DOHH2 (cell line): Measurements from ENCODE around the gene MAN2C1.
A peak's percentile ranks its signal among the peaks of the same experiment; 100 is the strongest.

Experiments used
- H3F3A ChIP-seq: fragments of 200-600 bp; sonication (generic), shearing (Covaris generic); 2 replicates; pipeline ENCODE4 v1.6.0; 2016; ENCODE audit warnings: antibody characterized with exemption, mild to moderate bottlenecking; ENCODE audit not compliant: control insufficient read depth, insufficient read depth
- H3K27ac ChIP-seq: fragments of 200-600 bp; sonication (generic); 2 replicates; pipeline ENCODE4 v1.5.1; 2014; ENCODE audit warnings: low read depth, mild to moderate bottlenecking, low read length, moderate library complexity
- H3K27me3 ChIP-seq: fragments of 200-600 bp; sonication (generic); 2 replicates; pipeline ENCODE4 v1.6.1; 2014; ENCODE audit warnings: mild to moderate bottlenecking, low read length, mixed read lengths; ENCODE audit not compliant: control insufficient read depth
- H3K36me3 ChIP-seq: fragments of 200-600 bp; sonication (generic); 2 replicates; pipeline ENCODE4 v1.6.1; 2014; ENCODE audit warnings: mild to moderate bottlenecking, low read length, moderate library complexity, mixed read lengths; ENCODE audit not compliant: control insufficient read depth
- H3K4me1 ChIP-seq: fragments of 200-600 bp; sonication (generic); 2 replicates; pipeline ENCODE4 v1.6.1; 2014; ENCODE audit warnings: mild to moderate bottlenecking, low read length, mixed read lengths; ENCODE audit not compliant: control insufficient read depth
- H3K4me2 ChIP-seq: fragments of 200-600 bp; sonication (generic); 2 replicates; pipeline ENCODE4 v1.6.0; 2014; ENCODE audit warnings: mild to moderate bottlenecking, low read length, moderate library complexity
- H3K4me3 ChIP-seq: fragments of 200-600 bp; sonication (generic); 2 replicates; pipeline ENCODE4 v1.5.1; 2014; ENCODE audit warnings: mild to moderate bottlenecking, low read length, mixed read lengths
- H3K79me2 ChIP-seq: fragments of 200-600 bp; sonication (generic); 2 replicates; pipeline ENCODE4 v1.6.1; 2014; ENCODE audit warnings: mild to moderate bottlenecking, low read length, mixed read lengths; ENCODE audit not compliant: control insufficient read depth
- H3K9me2 ChIP-seq: fragments of 200-600 bp; sonication (generic); replicated peaks from 2 replicates; pipeline ENCODE4 v1.6.1; 2014; ENCODE audit warnings: mild to moderate bottlenecking, low read length, mixed read lengths; ENCODE audit not compliant: control insufficient read depth
- H3K9me3 ChIP-seq: fragments of 200-600 bp; sonication (generic); 2 replicates; pipeline ENCODE4 v1.6.1; 2014; ENCODE audit warnings: antibody characterized with exemption, low read length, mixed read lengths; ENCODE audit not compliant: control insufficient read depth, insufficient read depth
- H4K20me1 ChIP-seq: fragments of 200-600 bp; sonication (generic); 2 replicates; pipeline ENCODE4 v1.6.0; 2014; ENCODE audit warnings: low read depth, mild to moderate bottlenecking, antibody characterized with exemption, low read length, moderate library complexity; ENCODE audit not compliant: control insufficient read depth, insufficient read depth
- EZH2phosphoT487 ChIP-seq: fragments of 200-600 bp; sonication (generic); IDR thresholded peaks from 2 replicates; pipeline ENCODE4 v1.6.1; 2017; ENCODE audit warnings: borderline replicate concordance, mild to moderate bottlenecking, antibody characterized with exemption, low read length, moderate library complexity, mixed read lengths
- TF ChIP-seq, protein P1 (sequence below): fragments of 200-600 bp; sonication (generic); IDR thresholded peaks from one replicate; pipeline ENCODE4 v1.5.1; 2014; ENCODE audit warnings: antibody characterized with exemption, mild to moderate bottlenecking, low read depth, low read length; ENCODE audit not compliant: poor library complexity, severe bottlenecking

MAN2C1 gene

DNA sequence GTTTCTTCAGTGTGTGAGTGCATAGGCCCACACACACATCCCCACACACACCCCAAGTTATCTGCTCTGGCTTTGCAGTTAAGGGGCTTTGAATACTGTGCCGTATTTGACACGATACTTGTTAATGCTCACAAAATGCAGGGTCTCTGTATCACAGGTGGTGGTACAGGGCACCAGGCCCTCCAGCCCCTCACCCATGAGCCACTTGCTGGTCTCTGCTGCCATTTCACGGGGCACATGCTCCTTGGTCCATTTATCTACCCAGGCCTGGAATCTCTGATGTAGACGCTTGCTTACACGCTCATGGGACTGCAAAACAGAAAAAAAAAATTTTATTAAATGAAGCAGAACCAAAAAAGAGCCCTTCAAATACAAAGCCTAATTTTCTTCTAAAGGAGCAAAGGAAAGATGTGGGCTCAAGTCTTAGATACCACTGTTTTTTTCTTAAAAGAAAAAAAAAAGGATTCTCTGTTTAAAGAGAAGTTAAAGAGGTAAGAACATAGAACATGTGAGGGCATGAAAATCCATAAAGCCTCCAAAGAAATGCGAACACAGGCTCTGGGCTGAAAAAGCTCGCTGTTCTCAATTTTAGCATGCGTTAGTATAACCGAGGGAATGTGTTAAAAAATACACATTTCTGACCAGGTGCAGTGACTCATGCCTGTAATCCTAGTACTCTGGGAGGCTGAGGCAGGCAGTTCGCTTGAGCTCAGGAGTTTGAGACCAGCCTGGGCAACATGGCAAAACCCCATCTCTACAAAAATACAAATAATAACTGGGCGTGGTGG lies 3.7 kb upstream of the MAN2C1 start:
- H3K27ac ChIP-seq = no peak overlapping the region
- no peaks in the 10 kb centered on the region for H4K20me1 ChIP-seq
- H3K4me1 ChIP-seq = peaks cover 20% of the 10 kb centered on the region
- H3K36me3 ChIP-seq = peaks cover 84% of the 10 kb centered on the region
- no peak overlapping the region for H3K4me3 ChIP-seq
- H3K4me2 ChIP-seq = no peak overlapping the region
- no peak for TF ChIP-seq EZH2phosphoT487
- TF ChIP-seq, protein P1, sequence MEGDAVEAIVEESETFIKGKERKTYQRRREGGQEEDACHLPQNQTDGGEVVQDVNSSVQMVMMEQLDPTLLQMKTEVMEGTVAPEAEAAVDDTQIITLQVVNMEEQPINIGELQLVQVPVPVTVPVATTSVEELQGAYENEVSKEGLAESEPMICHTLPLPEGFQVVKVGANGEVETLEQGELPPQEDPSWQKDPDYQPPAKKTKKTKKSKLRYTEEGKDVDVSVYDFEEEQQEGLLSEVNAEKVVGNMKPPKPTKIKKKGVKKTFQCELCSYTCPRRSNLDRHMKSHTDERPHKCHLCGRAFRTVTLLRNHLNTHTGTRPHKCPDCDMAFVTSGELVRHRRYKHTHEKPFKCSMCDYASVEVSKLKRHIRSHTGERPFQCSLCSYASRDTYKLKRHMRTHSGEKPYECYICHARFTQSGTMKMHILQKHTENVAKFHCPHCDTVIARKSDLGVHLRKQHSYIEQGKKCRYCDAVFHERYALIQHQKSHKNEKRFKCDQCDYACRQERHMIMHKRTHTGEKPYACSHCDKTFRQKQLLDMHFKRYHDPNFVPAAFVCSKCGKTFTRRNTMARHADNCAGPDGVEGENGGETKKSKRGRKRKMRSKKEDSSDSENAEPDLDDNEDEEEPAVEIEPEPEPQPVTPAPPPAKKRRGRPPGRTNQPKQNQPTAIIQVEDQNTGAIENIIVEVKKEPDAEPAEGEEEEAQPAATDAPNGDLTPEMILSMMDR = no peak
- peaks cover 26% of the 10 kb centered on the region for H3F3A ChIP-seq
- H3K9me2 ChIP-seq = no peaks in the 10 kb centered on the region
- H3K27me3 ChIP-seq = no peaks in the 10 kb centered on the region
- peaks cover 26% of the 10 kb centered on the region for H3K79me2 ChIP-seq
- H3K9me3 ChIP-seq = no peaks in the 10 kb centered on the region

DNA sequence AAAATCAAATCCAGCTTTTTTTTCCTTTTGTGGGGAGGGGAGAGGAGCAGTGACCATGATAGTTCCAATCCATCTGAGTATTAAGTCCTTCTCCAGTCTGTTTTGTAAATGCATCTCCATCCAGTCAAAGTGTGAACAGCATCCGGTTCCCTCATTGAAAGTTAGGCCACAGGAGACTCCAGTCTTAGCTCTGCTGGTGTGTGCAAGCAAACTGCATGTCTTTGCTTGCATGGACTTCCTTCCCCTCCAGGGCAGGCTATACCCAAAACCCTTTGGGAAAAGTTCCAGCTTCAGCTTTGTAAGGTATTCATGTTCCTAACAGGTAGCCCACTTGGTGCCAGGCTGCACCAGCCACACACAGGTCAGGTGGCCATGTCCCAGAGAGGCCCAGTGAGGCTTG lies 3.1 kb upstream of the MAN2C1 start:
- peaks cover 26% of the 10 kb centered on the region for H3F3A ChIP-seq
- H4K20me1 ChIP-seq = no peaks in the 10 kb centered on the region
- H3K79me2 ChIP-seq = peaks cover 26% of the 10 kb centered on the region
- no peaks in the 10 kb centered on the region for H3K9me3 ChIP-seq
- peaks cover 25% of the 10 kb centered on the region for H3K4me1 ChIP-seq
- no peak overlapping the region for H3K4me3 ChIP-seq
- TF ChIP-seq, protein P1 = no peak
- no peak for TF ChIP-seq EZH2phosphoT487
- no peaks in the 10 kb centered on the region for H3K27me3 ChIP-seq
- no peaks in the 10 kb centered on the region for H3K9me2 ChIP-seq
- no peak overlapping the region for H3K27ac ChIP-seq
- H3K36me3 ChIP-seq = peaks cover 84% of the 10 kb centered on the region
- H3K4me2 ChIP-seq = no peak overlapping the region

- peaks cover 25% of the 10 kb centered on the region for H3K4me1 ChIP-seq
- no peak overlapping the region for H3K27ac ChIP-seq
- H3K4me2 ChIP-seq = peak overlapping the region; percentile 68
- TF ChIP-seq EZH2phosphoT487 = no peak
- TF ChIP-seq, protein P1 = no peak
- peak overlapping the region; percentile 73 for H3K4me3 ChIP-seq
- no peaks in the 10 kb centered on the region for H3K27me3 ChIP-seq
- H3K79me2 ChIP-seq = peaks cover 26% of the 10 kb centered on the region
- no peaks in the 10 kb centered on the region for H4K20me1 ChIP-seq
- H3K9me3 ChIP-seq = no peaks in the 10 kb centered on the region
- H3K9me2 ChIP-seq = no peaks in the 10 kb centered on the region
- H3K36me3 ChIP-seq = peaks cover 70% of the 10 kb centered on the region
- peaks cover 26% of the 10 kb centered on the region for H3F3A ChIP-seq
These were observed 1.6 kb upstream of the MAN2C1 start for GRCh38 chr15:75369897-75370581.
